Measurements from ENCODE around the gene NOC2L. TPM values are rescaled to one million over a fixed set of nuclear protein-coding genes. Genes with fewer than 3 reads are reported as not detected.
A peak's percentile ranks its signal among the peaks of the same experiment; 100 is the strongest.

Gene NOC2L
- total and polyA plus RNA-seq, 9 of the 15 experiments (the other 6 are each of a cell fraction or from before 2014, with no cell fraction given) = 4.0 to 410 (median 200) TPM

DNA sequence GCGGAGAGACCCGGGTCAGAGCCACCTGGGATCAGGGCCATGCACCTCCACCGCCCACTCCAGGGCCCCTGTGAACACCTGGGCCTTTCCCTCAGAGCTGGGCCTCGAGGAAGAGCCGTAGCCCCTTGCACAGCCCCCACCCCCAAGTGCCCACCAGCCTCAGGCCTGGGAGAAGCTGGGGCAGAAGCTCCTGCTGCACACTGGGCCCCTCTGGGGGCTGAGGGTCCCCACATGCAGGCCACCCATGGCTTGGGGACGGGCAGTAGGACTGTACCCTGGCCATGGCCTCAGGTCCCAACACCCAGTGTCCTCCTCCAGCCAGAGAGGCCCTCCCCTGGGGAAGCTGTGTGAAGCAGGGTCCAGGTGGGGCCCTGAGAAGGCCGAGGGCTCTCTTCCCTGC lies 6.5 kb downstream of the NOC2L start:
- H3K4me3 ChIP-seq = no peak overlapping the region
- H3K4me2 ChIP-seq (ENCODE audit: insufficient read depth, low read length) = no peak overlapping the region
- H3K27me3 ChIP-seq (ENCODE audit: control insufficient read depth in 2 of 2, insufficient read depth in 2 of 2, low read length in 2 of 2) = no peaks in the 10 kb centered on the region
- intact Hi-C loops (cut with micrococcal nuclease) = no loop called here
- peaks cover 3 to 52% of the 10 kb centered on the region in 2 experiments; a peak in 3 of 5 replicates for H3K4me1 ChIP-seq (replicated peaks in 1 of 2; ENCODE audit: control insufficient read depth in 2 of 2, insufficient read depth in 2 of 2, low read length in 2 of 2)
- FAIRE-seq (no peak), ATAC-seq (no peak), DNase-seq (ENCODE audit: extremely low read depth in 1 of 4, low spot score in 3 of 4) (no peak)
- CTCF ChIA-PET (ENCODE audit: low intra/inter-chr PET ratio) = no interaction called here
- BruUV-seq (replicated peaks) = no TSS peak
- 97% methylated on average over 5 of the region's 7 CpGs for WGBS (ENCODE audit: insufficient coverage, low coverage, missing lambda C conversion rate)
- H3K79me2 ChIP-seq (ENCODE audit: control insufficient read depth, insufficient read depth, low read length) = peaks cover 20% of the 10 kb centered on the region
- in situ Hi-C loops (cut with MboI) = no loop called here
- H3K9ac ChIP-seq (ENCODE audit: insufficient read depth in 1 of 2, low read depth in 2 of 2, low read length in 2 of 2) = 0 out of 4 replicates have a peak overlapping the region, but pooled peaks of 1 of the 2 experiments have one; percentile 15
- no peak overlapping the region for H2AFZ ChIP-seq (ENCODE audit: low read depth, low read length)
- H3K9me1 ChIP-seq (ENCODE audit: control insufficient read depth, insufficient read depth, low read length) = no peaks in the 10 kb centered on the region
- no peaks in the 10 kb centered on the region for H3K9me3 ChIP-seq (replicated peaks; ENCODE audit: control insufficient read depth, insufficient read depth, low read depth, low read length)
- no peak overlapping the region for H3K27ac ChIP-seq (ENCODE audit: extremely low read depth, low read depth, low read length)
- peak; percentile 59 for TF ChIP-seq POLR2G (IDR thresholded peaks at IDR 0.05; ENCODE audit: low read depth, low read length)
- peak; percentile 39 for TF ChIP-seq RBFOX2 (IDR thresholded peaks at IDR 0.05; ENCODE audit: low read depth, low read length)
- TF ChIP-seq TSC22D4 (tag; IDR thresholded peaks at IDR 0.05) = no peak
- TF ChIP-seq, protein P1, sequence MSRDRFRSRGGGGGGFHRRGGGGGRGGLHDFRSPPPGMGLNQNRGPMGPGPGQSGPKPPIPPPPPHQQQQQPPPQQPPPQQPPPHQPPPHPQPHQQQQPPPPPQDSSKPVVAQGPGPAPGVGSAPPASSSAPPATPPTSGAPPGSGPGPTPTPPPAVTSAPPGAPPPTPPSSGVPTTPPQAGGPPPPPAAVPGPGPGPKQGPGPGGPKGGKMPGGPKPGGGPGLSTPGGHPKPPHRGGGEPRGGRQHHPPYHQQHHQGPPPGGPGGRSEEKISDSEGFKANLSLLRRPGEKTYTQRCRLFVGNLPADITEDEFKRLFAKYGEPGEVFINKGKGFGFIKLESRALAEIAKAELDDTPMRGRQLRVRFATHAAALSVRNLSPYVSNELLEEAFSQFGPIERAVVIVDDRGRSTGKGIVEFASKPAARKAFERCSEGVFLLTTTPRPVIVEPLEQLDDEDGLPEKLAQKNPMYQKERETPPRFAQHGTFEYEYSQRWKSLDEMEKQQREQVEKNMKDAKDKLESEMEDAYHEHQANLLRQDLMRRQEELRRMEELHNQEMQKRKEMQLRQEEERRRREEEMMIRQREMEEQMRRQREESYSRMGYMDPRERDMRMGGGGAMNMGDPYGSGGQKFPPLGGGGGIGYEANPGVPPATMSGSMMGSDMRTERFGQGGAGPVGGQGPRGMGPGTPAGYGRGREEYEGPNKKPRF (IDR thresholded peaks at IDR 0.05; ENCODE audit: low read depth, low read length) = no peak
- TF ChIP-seq EWSR1 (IDR thresholded peaks at IDR 0.05; ENCODE audit: borderline replicate concordance, low read depth, partially characterized antibody) = no peak
- TF ChIP-seq, protein P2, sequence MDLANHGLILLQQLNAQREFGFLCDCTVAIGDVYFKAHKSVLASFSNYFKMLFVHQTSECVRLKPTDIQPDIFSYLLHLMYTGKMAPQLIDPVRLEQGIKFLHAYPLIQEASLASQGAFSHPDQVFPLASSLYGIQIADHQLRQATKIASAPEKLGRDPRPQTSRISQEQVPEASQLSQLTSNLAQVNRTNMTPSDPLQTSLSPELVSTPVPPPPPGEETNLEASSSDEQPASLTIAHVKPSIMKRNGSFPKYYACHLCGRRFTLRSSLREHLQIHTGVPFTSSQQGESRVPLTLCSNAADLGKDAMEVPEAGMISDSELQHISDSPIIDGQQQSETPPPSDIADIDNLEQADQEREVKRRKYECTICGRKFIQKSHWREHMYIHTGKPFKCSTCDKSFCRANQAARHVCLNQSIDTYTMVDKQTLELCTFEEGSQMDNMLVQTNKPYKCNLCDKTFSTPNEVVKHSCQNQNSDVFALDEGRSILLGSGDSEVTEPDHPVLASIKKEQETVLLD (IDR thresholded peaks at IDR 0.05) = no peak
- TF ChIP-seq, protein P3, sequence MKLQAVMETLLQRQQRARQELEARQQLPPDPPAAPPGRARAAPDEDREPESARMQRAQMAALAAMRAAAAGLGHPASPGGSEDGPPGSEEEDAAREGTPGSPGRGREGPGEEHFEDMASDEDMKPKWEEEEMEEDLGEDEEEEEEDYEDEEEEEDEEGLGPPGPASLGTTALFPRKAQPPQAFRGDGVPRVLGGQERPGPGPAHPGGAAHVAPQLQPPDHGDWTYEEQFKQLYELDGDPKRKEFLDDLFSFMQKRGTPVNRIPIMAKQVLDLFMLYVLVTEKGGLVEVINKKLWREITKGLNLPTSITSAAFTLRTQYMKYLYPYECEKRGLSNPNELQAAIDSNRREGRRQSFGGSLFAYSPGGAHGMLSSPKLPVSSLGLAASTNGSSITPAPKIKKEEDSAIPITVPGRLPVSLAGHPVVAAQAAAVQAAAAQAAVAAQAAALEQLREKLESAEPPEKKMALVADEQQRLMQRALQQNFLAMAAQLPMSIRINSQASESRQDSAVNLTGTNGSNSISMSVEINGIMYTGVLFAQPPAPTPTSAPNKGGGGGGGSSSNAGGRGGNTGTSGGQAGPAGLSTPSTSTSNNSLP (IDR thresholded peaks at IDR 0.05; ENCODE audit: borderline replicate concordance, low read depth, low read length) = no peak
- TF ChIP-seq NFIC (IDR thresholded peaks at IDR 0.05) = no peak
- TF ChIP-seq FOS (IDR thresholded peaks at IDR 0.05; ENCODE audit: extremely low read depth, insufficient read length) = no peak
- TF ChIP-seq SRSF9 (IDR thresholded peaks at IDR 0.05; ENCODE audit: borderline replicate concordance, low read depth, low read length) = no peak
- TF ChIP-seq, protein P4, sequence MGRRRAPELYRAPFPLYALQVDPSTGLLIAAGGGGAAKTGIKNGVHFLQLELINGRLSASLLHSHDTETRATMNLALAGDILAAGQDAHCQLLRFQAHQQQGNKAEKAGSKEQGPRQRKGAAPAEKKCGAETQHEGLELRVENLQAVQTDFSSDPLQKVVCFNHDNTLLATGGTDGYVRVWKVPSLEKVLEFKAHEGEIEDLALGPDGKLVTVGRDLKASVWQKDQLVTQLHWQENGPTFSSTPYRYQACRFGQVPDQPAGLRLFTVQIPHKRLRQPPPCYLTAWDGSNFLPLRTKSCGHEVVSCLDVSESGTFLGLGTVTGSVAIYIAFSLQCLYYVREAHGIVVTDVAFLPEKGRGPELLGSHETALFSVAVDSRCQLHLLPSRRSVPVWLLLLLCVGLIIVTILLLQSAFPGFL (CRISPR knock-in tag; IDR thresholded peaks at IDR 0.05) = no peak
- no peak for TF ChIP-seq CEBPB (tag; IDR thresholded peaks at IDR 0.05)
- no peak for TF ChIP-seq NEUROD1 (IDR thresholded peaks at IDR 0.05; ENCODE audit: borderline replicate concordance, low read depth, low read length, partially characterized antibody)
- TF ChIP-seq RBBP5 (IDR thresholded peaks at IDR 0.05; ENCODE audit: borderline replicate concordance, insufficient read depth, low read length, poor library complexity, severe bottlenecking) = no peak
- no peak for TF ChIP-seq CBFB (CRISPR knock-in tag; IDR thresholded peaks at IDR 0.05)
- POLR2A ChIA-PET = interaction anchor here (0.8 kb wide), 1 partner anchor 10 kb away, joined by 3 read pairs; no protein-coding TSS in a partner anchor
- H3K36me3 ChIP-seq (ENCODE audit: control insufficient read depth, insufficient read depth, low read length) = peaks cover 100% of the 10 kb centered on the region
- H4K20me1 ChIP-seq (replicated peaks; ENCODE audit: control insufficient read depth, insufficient read depth, low read length) = peaks cover 10% of the 10 kb centered on the region
